ENCODE results near the gene CLCN6. TPM values are rescaled to one million over a fixed set of nuclear protein-coding genes. Genes with fewer than 3 reads are reported as not detected.

CLCN6 gene
- total RNA-seq, 2 donors from 2014 or later = 29.6 to 31.5 TPM

DNA sequence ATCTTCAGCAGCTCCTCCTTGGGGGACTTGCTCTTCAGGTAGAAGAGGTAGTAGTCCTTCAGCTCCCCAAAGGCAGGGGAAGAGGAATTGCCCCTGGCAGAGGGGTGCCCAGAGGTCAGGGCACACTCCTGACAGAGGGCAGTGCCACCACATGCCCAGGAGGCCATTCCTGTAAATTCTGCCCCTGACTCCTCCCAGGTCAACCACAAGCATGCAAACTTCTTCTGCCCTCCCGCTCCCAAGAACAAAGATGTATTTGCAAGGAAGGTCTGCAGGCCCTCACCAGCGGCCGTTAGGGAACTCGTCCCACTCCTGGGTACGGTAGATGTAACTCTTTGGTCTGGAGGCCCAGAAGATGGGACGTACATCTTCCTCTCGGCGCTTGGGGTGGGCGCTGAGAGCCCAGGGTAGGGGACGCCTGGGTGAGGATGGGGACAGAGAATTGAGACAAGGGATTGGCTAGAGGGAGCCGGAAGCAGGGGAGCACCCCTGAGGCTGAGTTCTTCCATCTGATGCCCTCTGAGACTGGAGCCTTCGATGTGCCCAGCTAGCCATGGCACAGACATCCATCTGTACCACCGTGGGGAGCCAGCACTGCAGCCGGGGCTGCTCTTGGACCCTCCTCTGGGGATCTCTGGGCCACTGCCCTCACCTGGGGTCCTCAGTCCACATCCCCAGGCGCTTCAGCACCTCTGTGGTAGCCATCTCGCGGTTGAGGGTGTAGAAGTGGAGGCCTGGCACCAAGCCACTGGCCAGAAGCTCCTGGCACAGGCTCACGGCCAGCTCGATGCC lies 11.3 kb upstream of the CLCN6 start:
- H3K36me3 Mint-ChIP-seq (ENCODE audit: low read depth) = peaks cover 47% of the 10 kb centered on the region
- TF ChIP-seq CTCF (conservative IDR thresholded peaks at IDR 0.05) = no peak
- no peak overlapping the region for H3K9ac ChIP-seq (ENCODE audit: extremely low read depth, low read length, poor library complexity, severe bottlenecking)
- no peaks in the 10 kb centered on the region for H3K27me3 Mint-ChIP-seq (ENCODE audit: insufficient read depth)
- peaks cover 12% of the 10 kb centered on the region for H3K4me1 ChIP-seq (ENCODE audit: control insufficient read depth, insufficient read depth, low read length)
- peaks cover 11% of the 10 kb centered on the region for H3K4me1 Mint-ChIP-seq
- peaks cover 38% of the 10 kb centered on the region for H3K36me3 ChIP-seq (ENCODE audit: control insufficient read depth, insufficient read depth, low read length)
- H3K4me3 Mint-ChIP-seq = no peak overlapping the region
- no peak for DNase-seq
- H3K4me3 ChIP-seq (ENCODE audit: low read length) = no peak overlapping the region
- 93 to 98% methylated on average over 11 to 19 of the region's 19 CpGs for WGBS, 2 experiments (ENCODE audit: insufficient coverage in 1 of 2, insufficient read length in 1 of 2)
- no peak overlapping the region for H3K27ac ChIP-seq (ENCODE audit: low read depth, low read length)
- no peaks in the 10 kb centered on the region for H3K9me3 ChIP-seq (ENCODE audit: control insufficient read depth, low read length)
- H3K9me3 Mint-ChIP-seq = no peaks in the 10 kb centered on the region
- no peak overlapping the region for H3K27ac Mint-ChIP-seq
- no peaks in the 10 kb centered on the region for H3K27me3 ChIP-seq (ENCODE audit: control insufficient read depth, insufficient read depth, low read length, poor library complexity, severe bottlenecking)

- Mint-ChIP-seq H3K27me3 (ENCODE audit: insufficient read depth) (no peaks in the 10 kb centered on the region), H3K4me3 (no peak overlapping the region), H3K4me1 (peaks cover 11% of the 10 kb centered on the region), H3K9me3 (no peaks in the 10 kb centered on the region), H3K36me3 (ENCODE audit: low read depth) (peaks cover 50% of the 10 kb centered on the region), H3K27ac (no peak overlapping the region)
- no peak overlapping the region for H3K9ac ChIP-seq (ENCODE audit: extremely low read depth, low read length, poor library complexity, severe bottlenecking)
- peaks cover 12% of the 10 kb centered on the region for H3K4me1 ChIP-seq (ENCODE audit: control insufficient read depth, insufficient read depth, low read length)
- no peak overlapping the region for H3K4me3 ChIP-seq (ENCODE audit: low read length)
- H3K27me3 ChIP-seq (ENCODE audit: control insufficient read depth, insufficient read depth, low read length, poor library complexity, severe bottlenecking) = no peaks in the 10 kb centered on the region
- H3K9me3 ChIP-seq (ENCODE audit: control insufficient read depth, low read length) = no peaks in the 10 kb centered on the region
- WGBS, 2 experiments (ENCODE audit: insufficient coverage in 1 of 2, insufficient read length in 1 of 2) = 87 to 91% methylated on average over 9 to 14 of the region's 14 CpGs
- no peak overlapping the region for H3K27ac ChIP-seq (ENCODE audit: low read depth, low read length)
- TF ChIP-seq CTCF (conservative IDR thresholded peaks at IDR 0.05) = no peak
- peaks cover 39% of the 10 kb centered on the region for H3K36me3 ChIP-seq (ENCODE audit: control insufficient read depth, insufficient read depth, low read length)
- DNase-seq = no peak
These were observed 10.6 kb upstream of the CLCN6 start for GRCh38 chr1:11795238-11795890.

DNA sequence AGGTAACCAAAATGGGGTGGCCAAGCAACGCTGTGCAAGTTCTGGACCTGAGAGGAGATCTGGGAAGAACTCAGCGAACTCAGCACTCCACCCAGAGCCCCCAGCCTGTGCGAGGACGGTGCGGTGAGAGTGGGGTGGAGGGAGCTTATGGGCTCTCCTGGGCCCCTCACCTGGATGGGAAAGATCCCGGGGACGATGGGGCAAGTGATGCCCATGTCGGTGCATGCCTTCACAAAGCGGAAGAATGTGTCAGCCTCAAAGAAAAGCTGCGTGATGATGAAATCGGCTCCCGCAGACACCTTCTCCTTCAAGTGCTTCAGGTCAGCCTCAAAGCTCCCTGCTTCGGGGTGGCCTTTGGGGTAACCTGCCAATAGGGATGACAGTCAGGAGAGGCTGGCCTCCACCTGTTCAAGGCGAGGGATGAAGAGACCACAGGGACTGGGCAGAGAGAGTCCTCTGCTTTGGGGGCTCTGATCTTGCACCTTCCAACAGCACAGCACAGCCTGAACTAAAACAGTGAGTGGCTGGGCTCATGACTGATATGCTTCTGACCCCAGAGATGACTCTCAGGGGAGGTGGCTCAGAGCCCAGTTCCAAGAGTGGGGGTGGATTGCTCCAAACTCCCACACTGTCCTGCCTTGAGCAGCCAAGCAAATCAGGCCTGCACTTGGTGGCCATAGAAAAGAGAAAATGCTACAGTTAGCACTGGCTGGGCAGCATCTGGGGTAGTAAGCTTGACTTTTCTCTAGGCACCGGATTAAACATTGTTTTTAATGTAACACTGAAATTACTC lies 9.8 kb upstream of the CLCN6 start:
- H3K4me1 ChIP-seq (ENCODE audit: control insufficient read depth, insufficient read depth, low read length) = peaks cover 12% of the 10 kb centered on the region
- H3K27ac ChIP-seq (ENCODE audit: low read depth, low read length) = no peak overlapping the region
- Mint-ChIP-seq H3K4me3 (no peak overlapping the region), H3K9me3 (no peaks in the 10 kb centered on the region), H3K4me1 (peaks cover 11% of the 10 kb centered on the region), H3K36me3 (ENCODE audit: low read depth) (peaks cover 50% of the 10 kb centered on the region), H3K27me3 (ENCODE audit: insufficient read depth) (no peaks in the 10 kb centered on the region), H3K27ac (no peak overlapping the region)
- no peak for TF ChIP-seq CTCF (conservative IDR thresholded peaks at IDR 0.05)
- no peak for DNase-seq
- H3K9ac ChIP-seq (ENCODE audit: extremely low read depth, low read length, poor library complexity, severe bottlenecking) = no peak overlapping the region
- H3K36me3 ChIP-seq (ENCODE audit: control insufficient read depth, insufficient read depth, low read length) = peaks cover 37% of the 10 kb centered on the region
- no peaks in the 10 kb centered on the region for H3K27me3 ChIP-seq (ENCODE audit: control insufficient read depth, insufficient read depth, low read length, poor library complexity, severe bottlenecking)
- no peak overlapping the region for H3K4me3 ChIP-seq (ENCODE audit: low read length)
- H3K9me3 ChIP-seq (ENCODE audit: control insufficient read depth, low read length) = no peaks in the 10 kb centered on the region
- 97% methylated on average over 11 to 15 of the region's 15 CpGs for WGBS, 2 experiments (ENCODE audit: insufficient coverage in 1 of 2, insufficient read length in 1 of 2)
